HG02588 (cell line): ENCODE data around the gene ASIC1.
"Not testable (repeated sequence)": the region's sequence is repeated elsewhere in the genome, so short reads cannot be mapped to it uniquely, and the experiment has no call there.

Source experiments
- ATAC-seq: cut with Tn5 transposase; IDR thresholded peaks from one replicate; pipeline ENCODE4 v1.9.1; 2021; ENCODE audit warnings: mild to moderate bottlenecking, moderate library complexity; ENCODE audit not compliant: unreplicated experiment

The ASIC1 gene

DNA sequence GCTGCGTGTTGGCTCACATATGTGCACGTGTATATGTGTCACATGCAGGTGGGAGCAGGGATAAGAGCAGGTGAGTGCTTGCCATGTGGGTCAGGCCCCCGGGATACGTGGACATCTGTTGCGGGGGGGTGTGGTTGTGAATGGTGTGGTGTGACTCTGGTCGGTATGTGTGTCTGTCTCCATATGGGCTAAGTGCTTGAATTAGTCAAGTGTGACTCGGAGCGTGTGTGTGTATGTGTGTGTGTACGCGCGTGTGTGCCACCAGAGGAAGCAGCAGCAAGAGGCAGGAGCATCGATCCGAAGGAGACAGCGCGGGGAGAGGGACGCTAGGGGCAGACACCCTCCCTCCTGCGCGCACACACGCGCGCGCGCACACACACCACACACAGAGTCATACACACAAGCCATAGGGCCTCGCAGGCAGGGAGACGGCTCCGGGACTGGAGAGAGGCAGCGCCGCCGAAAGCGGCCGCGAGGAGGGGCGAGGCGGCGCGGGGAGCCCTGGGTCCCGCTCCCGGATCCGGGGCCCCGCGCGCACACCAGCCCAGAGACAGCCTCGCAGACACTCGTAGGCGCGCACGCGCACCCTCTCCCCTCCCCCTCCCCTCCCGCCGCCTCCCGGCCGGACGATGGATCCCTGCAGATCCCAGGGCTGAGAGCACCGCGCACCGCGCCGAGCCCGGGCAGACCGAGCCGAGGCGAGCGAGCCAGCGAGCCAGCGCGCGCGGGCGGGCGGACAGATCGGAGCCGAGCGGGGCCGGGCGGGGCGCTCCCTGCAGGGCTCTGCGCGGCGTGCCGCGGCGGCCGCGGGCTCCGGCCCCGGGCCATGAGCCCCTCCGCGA is at the start of gene ASIC1:
Gene ASIC1 (plus strand): TSS at position 597 of the 842 bp plus-strand sequence. CDS start 1,171 bp downstream, outside the sequence.
- ATAC-seq = no peak

DNA sequence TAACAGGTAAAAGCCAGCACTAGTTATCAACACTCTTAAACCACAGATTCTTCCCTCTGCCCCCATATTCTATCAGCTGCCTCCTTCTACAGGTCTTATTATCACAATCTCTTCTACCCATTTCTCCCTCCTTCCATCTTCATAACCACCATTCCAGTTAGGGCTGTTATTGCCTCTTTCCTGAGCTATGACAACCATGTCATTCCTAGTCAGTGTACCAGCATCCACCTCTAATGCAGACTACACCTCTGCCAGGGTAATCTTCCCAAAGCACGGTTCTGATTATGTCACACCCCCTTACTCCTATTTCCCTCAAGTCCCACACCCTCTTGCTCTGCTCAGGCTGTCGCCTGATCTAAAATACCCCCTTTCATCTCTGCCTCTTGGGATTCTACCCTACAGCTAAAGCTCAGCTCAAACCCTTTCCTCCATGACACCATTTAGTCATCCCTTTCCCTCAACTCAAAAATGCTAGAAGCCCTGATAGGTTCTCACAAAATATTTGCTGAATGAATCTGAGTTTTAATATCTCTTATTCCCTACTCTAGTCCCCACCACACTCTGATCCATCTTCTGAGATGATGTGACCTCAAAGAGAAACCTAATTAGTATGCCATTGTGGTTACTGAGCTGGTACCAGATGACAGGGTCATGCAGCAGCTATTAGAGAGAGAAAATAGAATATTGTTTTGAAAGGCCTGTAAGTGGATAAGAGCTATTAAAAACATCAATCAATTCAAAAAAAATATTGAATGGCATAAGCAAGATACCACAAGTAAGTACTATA is 43.8 kb upstream of the ASIC1 start:
- ATAC-seq = no peak

DNA sequence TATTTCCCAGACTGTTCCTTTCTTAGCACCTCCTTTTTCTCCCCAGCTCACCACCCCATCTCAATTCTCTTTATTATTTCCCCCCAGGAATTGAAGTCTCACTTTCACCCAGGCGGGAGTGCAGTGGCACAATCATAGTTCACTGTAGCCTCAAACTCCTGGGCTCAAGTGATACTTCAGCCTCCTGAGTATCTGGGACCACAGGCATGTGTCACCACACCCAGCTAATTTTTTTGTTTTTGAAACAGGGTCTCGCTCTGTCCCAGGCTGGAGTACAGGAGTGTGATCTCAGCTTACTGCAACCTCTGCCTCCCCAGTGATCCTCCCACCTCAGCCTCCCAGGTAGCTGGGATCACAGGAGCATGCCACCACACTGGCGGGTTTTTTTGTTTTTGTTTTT is 43.1 kb upstream of the ASIC1 start:
- no peak for ATAC-seq

- no peak for ATAC-seq
Measured at GRCh38 chr12:50016501-50017475, 40.6 kb upstream of the ASIC1 start.

GRCh38 chr12:50017641-50018040 is 39.8 kb upstream of the ASIC1 start:
- ATAC-seq = no peak

DNA sequence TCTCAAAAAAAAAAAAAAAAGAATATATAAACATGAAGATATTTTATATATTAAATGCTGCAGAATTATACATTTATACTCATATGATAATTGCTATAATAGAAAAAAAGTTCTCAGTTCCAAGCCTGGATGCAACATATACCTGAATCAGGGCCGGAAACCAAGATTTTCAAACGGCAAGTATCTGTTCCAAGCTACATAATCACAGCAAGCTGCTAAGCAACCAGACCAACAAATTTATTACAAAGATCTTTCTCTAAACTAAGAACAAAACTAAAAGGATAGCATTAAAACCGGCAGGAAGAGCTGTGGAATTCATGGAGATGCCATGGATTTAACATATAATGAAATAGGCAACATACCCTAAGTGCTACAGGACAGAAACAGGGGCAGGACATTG is 39.2 kb upstream of the ASIC1 start:
- ATAC-seq = no peak

- no peak for ATAC-seq
Measured at GRCh38 chr12:50018968-50019367, 38.4 kb upstream of the ASIC1 start.

GRCh38 chr12:50019524-50019923 is 37.9 kb upstream of the ASIC1 start:
- no peak for ATAC-seq

- ATAC-seq = no peak
Measured at GRCh38 chr12:50021031-50021430, 36.4 kb upstream of the ASIC1 start.

DNA sequence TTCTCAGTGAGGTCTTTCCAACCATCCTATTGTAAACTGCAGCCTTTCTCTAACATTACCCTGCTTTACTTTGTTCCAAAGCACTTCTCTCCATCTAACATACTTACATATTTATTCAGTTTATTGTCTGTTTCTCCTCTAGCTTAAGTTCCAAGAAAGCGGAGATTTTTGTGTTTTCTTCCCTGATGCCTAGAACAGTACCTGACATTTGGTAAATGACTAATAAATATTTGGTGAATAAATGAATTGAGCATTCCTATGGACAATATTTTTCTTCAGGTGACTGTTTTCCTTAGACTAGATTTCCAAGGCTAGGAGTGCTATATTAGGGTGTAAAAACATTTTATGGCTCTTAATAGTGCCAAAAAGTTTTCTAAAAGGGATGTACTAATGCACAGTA is 34.5 kb upstream of the ASIC1 start:
- no peak for ATAC-seq

DNA sequence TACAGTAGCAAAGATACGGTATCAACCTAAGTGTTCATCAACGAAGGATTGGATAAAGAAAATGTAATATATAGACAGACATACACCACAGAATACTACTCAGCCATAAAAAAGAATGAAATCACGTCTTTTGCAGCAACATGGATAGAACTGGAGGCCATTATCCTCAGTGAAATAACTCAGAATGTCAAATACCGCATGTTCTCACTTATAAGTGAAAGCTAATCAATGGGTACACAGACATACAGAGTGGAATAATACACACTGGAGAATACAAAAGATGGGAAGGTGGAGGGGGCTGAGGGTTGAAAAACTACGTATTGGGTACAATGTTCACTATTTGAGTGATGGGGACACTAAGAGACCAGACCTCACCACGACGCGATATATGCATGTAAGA is 33.2 kb upstream of the ASIC1 start:
- no peak for ATAC-seq

GRCh38 chr12:50024805-50025186 is 32.6 kb upstream of the ASIC1 start:
- peak; percentile 5 for ATAC-seq

- ATAC-seq = peak; percentile 95
Measured at GRCh38 chr12:50025187-50026059, 32.0 kb upstream of the ASIC1 start, which contains the start of gene RACGAP1. Gene RACGAP1, minus strand, starts transcription at chr12:50025494. Its CDS starts 8,779 bp downstream, at chr12:50016715.

DNA sequence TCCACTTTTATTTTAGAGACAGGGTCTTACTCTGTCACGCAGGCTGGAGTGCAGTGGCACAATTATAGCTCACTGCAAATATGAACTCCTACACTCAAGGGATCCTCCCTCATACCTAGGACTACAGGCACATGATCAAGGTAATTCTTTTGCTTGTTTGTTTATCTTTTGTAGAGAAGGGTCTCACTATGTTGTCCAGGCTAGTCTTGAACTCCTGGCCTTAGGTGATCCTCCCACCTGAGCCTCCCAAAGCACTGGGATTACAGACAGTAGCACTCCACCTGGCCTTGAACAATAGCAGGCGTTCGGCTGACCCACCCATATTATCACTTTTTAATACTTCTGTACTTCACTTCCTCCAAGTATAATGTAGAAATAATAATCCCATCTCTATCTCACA is 30.7 kb upstream of the ASIC1 start:
- no peak for ATAC-seq

DNA sequence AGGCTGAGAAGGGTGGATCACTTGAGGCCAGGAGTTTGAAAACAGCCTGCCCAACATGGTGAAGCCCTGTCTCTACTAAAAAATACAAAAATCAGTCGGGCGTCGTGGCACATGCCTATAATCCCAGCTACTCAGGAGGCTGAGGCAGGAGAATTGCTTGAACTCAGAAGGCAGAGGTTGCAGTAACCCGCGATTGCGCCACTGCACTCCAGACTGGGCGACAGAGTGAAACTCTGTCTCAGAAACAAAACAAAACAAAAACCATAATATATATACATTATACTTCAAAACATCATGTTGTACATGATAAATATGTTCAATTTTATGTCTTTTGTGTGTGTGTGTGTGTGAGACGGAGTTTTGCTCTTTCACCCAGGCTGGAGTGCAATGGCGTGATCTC is 26.9 kb upstream of the ASIC1 start:
- ATAC-seq = not testable (repeated sequence)

DNA sequence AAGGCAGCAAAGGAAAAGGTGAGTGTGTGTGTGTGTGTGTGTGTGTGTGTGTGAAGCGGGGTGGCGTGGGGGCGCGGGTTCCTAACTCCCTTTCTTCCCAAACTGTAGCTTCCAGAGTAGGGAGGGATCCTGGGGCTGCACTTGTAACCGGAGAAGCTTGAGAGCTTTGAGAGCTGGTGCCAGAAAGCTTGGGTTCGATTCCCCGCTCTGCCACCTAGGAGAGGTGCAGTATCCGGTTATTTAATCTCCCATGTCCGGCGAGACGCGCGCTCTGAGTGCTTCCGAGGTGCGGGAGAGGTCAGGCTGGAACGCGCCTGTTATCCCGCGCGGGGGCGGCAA is 24.9 kb upstream of the ASIC1 start:
- no peak for ATAC-seq

DNA sequence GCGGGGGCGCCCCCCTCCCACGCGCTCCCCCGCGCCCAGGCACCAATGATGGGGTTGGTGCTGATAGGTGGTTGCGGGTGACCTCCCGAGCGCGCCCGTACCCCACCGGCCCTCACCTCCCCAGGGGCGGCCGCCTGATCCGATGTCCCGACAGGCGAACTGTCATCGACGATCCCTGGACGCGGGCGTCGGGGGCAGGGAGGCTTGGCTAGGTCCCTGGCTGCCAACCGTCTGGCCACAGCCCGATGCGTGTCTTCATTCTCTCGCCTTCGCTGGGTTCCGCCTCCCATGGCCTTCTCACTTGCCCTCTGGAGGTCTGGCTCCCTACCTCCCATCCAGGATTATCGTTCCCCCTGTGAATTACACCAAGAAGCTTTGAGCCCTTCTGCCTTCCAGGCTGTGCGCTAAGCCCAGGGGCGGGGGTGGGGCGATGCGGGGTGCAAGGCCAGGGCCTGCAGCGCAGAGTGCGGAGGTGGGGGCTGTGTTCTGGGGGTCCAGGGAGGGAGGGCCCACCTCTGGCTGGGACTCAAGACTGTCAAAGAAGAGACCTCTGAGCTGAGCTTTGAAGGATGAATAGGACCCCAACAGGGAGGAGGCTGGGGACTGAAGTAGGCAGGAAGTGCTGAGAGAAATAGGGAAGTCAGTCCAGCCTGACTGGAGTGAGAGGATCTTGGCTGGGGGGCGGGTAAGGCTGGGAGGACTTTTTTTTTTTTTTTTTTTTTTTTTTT is 24.4 kb upstream of the ASIC1 start:
- no peak for ATAC-seq

- ATAC-seq = no peak
Measured at GRCh38 chr12:50038336-50038735, 19.1 kb upstream of the ASIC1 start.

DNA sequence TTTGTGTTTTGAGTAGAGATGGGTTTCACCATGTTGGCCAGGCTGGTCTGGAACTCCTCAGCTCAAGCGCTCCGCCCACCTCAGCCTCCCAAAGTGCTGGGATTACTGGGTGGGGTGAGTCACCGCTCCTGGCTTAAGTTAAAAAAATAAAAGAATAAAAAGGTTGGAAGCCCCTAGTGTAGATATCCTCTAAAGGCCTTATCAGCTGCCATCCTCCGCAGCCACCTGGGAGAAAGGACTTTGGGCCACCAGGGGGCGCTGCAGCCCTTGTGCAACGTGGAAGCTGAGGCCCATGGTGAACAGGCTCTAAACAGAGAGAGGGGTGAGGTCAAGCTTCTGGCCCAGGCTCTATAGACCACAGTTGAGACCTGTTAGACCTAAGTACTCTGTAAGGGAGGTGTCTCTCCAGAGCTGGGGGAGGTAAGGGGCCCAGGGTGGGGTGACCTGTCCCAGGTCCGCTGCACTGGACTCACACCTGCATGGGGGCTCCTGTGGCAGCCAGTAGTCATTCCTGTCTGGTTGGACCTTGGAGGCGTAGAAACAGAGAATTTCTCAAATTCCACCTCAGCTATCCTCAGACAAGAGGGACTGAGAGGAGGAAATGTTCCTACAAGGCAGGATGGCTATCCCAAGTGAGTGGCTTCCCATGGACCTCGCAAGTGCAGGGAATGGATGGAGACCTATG is 18.1 kb upstream of the ASIC1 start:
- no peak for ATAC-seq
